CD4-positive, alpha-beta T cell treated with Interleukin-6 at 100 ng/mL for 8 hours (primary cell): Measurements from ENCODE around the gene CRADD.
"Not testable (repeated sequence)": the region's sequence is repeated elsewhere in the genome, so short reads cannot be mapped to it uniquely, and the experiment has no call there.

ENCODE experiments used
- DNase-seq: peaks from one replicate; pipeline ENCODE4 v3.0.0-alpha.2; 2020; ENCODE audit warnings: mixed read lengths, low spot score

CRADD gene

DNA sequence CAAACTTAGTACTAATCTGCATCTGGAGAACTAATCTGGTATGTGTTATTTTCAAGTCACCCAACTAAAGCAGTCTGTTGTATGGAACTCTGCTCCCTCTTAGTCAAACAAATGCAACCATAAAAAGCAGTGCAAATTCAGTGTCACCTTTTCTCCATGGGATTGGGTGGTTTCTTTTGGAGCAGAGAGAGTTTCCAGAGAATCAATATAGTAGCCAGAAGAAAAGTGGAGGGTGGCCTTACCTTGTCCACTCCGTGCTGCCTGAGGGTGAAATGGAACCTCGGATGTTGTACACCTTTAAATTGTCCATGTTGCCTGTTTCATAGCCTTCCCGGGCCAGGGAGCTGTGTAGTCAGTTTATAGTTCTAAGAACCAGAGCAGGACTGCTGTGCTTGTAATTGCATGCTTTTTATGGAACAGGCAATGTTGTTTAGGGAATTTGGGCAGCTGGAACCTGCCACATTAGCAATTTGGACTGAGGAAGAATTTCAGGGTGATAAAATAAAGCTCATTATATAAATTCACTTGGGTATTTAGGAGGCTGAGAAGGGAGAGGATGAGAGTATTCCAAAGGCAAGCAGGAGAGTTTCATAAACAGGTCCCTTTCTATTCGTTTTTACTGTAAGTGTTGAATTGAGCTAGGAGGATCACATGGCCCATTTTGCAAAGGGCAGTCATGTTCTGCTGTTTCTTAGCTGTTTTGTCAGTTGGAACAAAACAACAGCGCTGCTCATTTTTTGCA lies 60.5 kb downstream of the CRADD start:
- DNase-seq, result no peak

- DNase-seq, result no peak
Measured at GRCh38 chr12:93738199-93739058, 61.3 kb downstream of the CRADD start.

GRCh38 chr12:93740751-93741150 lies 63.6 kb downstream of the CRADD start:
- no peak for DNase-seq

- DNase-seq, result no peak
Measured at GRCh38 chr12:93741659-93742109, 64.5 kb downstream of the CRADD start.

DNA sequence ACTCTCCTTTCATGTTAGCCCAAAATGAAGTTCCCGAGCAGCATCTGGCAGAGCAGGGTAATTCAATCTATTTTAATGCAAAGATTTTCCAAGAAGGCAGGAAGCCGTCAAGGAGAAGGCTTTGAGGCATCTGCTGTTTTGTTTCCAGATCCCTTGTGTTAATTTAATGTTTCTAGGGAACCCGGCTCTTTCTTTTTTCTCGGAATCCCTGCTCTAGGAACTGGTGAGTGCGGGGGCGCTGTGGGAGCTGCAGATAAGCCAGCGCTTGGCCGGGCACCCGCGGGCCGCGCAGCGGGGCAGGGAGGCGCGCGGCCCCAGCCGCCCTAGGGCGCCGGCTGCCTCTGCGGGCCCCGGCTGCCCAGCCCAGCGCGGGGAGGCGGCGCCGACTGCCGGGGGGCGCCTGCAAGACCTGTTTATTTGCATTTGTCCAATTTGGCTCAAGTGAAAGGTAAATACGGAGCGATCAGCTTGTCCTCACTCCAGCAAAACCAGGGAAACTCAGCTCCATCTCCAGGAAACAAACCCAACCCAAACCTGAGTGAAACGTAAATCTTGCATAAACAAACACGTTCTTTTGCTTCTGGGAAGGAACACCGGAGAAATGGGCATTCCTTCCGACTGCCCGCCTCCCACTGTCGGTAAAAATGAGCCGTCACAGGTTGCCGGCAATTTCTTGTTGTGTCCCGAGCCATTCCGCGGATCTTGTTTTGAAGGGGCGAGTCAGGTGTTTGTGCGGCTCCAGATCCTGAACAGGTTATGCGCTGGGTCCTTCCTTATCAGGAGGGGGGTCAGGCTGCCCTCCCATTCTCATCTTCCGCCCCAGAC lies 65.1 kb downstream of the CRADD start:
- DNase-seq, result peak; percentile 28

DNA sequence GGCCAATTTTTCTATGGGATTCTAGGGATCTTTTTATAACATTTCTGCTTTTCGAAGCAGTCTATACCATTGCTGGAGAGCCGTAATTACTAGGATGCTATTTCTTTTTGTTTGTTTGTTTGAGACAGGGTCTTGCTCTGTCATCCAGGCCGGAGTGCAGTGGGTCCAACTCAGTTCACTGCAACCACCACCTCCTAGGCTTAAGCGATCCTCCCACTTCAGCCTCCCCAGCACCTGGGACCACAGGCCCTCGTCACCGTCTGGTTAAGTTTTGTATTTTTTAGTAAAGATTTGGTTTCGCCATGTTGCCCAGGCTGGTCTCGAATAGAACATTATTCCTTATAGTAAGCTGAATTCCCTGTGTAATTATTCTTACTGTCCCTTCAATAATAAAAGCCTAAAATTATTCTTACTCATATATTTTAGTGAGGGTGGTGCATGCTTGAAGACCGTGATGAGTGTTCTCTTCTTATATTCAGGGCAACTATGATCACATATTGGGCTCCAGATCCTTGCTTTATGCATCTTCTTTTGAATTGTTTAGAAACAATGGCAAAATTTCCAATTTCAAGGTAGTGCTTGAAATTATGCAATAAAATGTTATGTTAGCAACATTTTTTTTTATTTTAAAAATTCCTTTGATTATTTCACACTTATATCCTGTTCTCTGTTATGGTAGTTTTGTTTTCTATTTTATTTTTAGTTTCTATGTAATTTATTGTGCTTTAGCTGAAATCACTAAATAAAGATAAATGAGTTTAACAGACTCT lies 66.2 kb downstream of the CRADD start:
- no peak for DNase-seq

- DNase-seq, result no peak
Measured at GRCh38 chr12:93743999-93744689, 67.0 kb downstream of the CRADD start.

DNA sequence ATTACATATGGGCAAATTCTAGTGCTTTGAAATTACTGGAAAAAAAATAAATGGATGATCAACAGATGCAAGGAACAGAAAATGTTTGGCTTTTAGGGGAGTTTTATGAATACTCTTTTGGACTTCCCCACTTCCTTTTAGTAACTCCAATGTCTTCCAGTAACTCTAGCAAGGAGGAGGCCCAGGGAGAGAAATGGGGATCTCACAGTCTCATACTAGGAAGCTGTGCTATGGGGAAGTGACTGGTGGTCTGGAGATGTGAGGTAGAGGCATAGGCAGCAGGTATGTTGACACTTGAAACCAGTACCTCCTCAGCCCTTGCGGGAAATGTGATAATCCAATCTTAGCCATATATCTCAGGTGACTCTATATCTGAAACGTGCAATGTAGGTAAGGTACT lies 68.1 kb downstream of the CRADD start:
- no peak for DNase-seq

DNA sequence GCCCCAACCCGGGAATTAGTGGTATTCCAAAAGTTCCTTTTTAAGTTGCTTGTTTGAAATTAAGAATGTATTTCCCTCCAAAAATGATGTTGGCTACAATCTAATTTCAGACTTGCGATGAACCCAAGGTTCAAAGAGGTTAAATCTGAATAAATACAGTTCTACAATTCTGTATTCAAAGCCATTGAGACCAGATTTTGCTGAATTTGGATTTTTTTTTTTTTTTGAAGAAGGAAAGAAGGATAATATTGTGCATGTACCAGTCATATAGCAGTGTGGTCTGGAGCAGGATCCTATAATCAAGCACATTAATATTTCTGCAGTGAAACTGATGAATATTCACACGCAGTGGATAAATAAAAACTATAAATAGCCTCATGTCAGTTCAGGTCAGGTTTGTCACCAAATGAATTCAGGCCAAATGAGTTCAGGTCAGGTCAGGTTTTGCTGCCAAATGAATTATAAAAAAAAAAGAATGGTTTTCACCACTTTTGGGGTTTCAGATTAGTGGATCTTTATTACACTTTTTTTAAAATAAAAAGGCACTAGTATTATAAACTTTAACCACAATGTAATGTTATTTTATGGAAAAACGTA lies 69.5 kb downstream of the CRADD start:
- DNase-seq, result no peak

- no peak for DNase-seq
Measured at GRCh38 chr12:93748672-93749383, 71.7 kb downstream of the CRADD start.

- no peak for DNase-seq
Measured at GRCh38 chr12:93749515-93749914, 72.3 kb downstream of the CRADD start.

DNA sequence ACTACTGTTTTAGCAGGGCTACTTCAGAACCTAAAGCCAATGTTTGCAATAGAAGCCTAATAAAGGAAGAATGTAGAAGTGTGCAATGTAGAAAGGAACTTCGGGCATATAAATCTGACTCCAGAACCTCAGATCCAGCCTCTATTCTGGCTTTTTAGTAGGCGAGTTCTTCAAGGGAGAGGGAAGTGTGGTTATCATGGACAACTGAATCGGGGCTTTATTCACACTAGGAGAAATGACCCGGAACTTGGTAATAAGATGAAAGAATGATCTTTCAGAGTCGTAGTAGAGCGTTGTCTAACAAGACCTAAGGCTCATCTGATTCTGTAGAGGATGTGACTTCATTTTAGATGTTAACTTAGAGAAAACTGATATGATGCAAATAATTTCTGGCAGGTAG lies 72.9 kb downstream of the CRADD start:
- no peak for DNase-seq

DNA sequence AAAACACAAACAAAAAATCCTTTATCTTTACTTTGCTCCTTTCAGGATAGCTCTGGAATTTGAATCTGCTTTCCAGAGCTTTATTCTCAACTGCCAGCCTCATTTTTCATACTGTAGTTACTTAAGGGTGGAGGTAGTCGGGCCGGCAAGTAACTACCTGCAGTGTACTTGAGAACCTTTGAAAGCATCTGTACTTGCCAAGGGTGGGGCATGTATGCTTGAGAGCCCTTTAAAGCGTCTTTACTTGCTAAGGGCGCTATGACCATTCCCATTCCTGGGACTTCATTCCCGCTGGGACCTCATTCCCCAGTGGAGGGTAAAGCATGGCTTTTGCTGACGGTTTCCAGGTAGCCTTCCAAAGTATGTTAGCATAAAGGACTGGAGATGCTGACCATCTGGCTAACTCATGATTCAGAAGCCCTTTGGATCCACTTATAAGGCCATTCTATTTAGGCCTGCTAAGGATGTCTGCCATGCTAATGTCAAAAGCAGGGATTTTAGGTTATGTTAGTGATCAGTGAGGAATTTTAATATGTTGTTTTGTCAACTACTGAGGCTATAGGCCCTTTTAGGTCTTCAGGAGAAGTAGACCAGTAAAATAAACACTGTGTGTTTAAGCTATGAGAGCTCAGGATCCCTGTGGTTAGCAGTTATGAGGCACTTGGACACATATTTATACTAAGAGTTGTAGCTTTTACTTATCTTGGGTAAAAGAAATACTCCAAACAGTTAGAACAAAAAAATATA lies 74.9 kb downstream of the CRADD start:
- DNase-seq, result no peak

GRCh38 chr12:93753285-93753684 lies 76.1 kb downstream of the CRADD start:
- DNase-seq, result no peak

GRCh38 chr12:93753838-93754429 lies 76.8 kb downstream of the CRADD start:
- DNase-seq, result no peak

GRCh38 chr12:93754859-93755258 lies 77.7 kb downstream of the CRADD start:
- DNase-seq, result not testable (repeated sequence)

DNA sequence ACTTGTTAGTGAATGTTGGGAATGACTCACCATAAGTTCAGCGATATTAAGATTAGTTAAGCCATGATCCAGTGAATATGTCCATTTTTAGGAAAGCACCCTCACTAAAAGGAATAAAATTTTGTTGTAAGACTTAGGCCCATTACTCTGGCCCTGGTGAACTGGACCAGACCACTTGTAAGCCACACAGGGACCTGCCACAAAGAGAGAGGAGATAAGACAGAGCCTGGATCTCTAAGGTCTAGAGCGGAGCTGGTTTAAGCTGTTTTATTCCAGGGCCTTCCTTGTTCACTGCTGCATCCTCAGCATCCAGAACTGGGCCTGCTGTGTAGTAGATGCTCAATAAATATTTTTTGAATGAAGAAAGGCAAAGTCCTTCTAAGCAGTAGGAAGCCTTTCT lies 79.1 kb downstream of the CRADD start:
- DNase-seq, result no peak

DNA sequence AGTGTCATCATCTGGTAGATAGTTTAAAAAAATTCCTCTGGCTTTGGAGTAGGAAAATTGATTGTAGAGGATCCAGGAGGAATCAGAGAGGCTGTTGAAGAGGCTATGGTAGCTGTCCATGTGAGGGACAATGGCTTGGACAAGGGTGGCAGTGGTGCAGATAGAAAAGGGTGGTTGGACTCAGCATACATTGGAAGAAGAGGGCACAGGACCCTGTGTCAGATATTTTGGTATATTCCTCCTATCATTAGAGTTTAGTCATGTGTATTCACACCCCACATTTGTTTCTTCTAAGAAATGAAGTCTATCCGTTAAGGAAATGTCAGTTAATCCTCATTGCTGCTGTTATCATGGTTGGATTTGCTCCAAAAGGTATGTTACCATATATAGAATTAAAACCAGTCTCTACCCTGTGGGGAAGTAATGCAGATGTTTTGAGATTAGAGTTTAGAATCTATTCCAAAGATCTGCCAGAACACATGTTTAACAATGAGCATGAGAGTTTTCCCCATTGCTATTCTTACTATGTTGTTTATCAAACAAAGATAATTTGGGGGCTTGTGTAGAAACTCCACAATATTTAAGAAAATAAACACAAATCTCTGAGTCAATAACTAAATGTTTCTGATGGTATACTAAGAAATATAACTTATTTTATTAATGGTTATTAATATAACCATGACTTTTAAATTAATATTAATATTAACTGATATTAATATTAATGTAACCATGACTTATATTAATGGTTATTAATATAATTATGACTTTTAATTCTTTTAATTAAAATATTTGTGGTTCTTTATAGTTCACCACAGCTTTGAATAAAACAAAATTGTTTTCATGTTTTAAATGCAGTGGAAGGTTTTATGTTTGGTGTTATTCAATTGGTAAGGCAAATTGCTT lies 80.9 kb downstream of the CRADD start:
- no peak for DNase-seq
